Globus pallidus (tissue), 1 donor: Measurements from ENCODE around the gene PFKFB3.

ENCODE experiments used
- DNase-seq: peaks from one replicate; pipeline ENCODE4 v3.0.0-alpha.2; 2015; ENCODE audit warnings: low spot score

The PFKFB3 gene

DNA sequence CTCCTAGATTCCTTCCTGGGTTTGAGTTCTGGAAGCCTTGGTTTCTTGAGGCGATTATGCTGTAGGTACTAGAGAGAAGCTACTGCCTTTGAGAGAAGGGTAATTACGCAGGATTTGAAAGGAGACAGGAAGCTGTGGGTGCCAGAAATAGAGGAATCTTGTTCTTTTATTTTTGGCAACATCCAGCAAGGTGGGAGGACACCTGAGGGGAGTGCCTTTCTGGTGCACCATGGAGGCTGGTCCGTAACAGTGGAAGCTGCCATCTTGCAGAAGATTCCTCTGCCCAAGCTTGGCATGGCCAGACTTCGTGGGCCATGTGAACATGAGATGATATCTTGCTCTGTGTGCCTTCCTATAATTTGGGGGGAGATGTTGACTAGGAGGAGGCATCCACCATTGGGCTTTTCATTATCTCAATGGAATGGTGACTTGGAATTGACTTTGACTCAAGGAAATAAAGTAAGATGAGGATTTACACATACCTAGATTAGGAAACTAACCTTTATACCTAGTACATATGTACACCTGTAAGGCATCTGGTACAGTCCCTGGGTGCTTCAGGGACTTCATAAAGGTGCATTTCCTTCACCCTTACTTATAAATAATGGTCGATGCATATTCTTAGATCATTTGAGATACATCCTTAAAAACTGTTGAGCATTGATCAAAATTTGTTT lies 98.2 kb downstream of the PFKFB3 start:
- no peak for DNase-seq

GRCh38 chr10:6301488-6302075 lies 98.8 kb downstream of the PFKFB3 start:
- DNase-seq = no peak
